ENCODE data around the gene NPTXR.

NPTXR gene

GRCh38 chr22:38783095-38783615 is 60.7 kb downstream of the NPTXR start:
- no peaks in the 10 kb centered on the region for H3K4me1 ChIP-seq (ENCODE audit: control insufficient read depth, insufficient read depth, low read length)
- no peak overlapping the region for H3K9ac ChIP-seq (ENCODE audit: low read depth, low read length)
- no peaks in the 10 kb centered on the region for H3K9me3 ChIP-seq (ENCODE audit: control insufficient read depth, insufficient read depth, low read length)
- no peak overlapping the region for H3K4me3 ChIP-seq (ENCODE audit: low read depth, low read length)
- H3K27me3 ChIP-seq (ENCODE audit: control insufficient read depth, insufficient read depth, low read length) = no peaks in the 10 kb centered on the region
- no peaks in the 10 kb centered on the region for H3K36me3 ChIP-seq (ENCODE audit: control insufficient read depth, insufficient read depth, low read length)

DNA sequence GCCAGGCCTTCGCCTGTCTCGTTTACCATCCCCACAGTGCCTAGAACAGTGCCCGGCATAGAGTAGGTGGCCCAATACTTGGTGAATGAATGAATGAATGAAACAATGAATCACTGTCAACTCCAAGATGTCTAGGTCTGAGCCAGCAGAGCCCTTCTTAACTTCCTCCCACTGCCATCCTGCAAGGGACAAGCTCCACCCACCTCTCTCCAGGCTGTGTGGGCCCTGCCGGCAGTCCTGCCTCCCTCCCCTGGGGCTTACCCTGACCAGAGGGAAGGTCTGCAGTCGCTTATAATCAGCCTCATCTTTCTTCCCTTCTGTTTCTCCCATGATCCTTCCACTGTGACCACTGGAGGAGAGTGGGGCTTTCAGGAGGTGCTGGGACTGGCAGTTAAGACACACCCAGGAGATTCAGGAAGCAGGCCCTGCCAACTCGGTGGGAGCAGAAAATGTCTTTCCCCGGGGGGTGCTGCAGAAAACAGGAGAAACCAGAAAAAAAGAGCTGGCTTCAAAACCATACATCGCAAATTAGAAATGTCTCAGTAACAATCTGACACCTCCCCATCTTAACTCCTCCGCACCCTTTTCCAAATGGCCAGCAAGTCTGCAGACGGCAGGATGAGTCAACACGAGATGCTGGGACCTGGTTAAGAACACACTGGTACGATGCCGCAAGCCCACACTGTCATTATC is 61.3 kb downstream of the NPTXR start:
- Histone ChIP-seq H3K36me3 (ENCODE audit: control insufficient read depth, insufficient read depth, low read length) (no peaks in the 10 kb centered on the region), H3K9ac (ENCODE audit: low read depth, low read length) (no peak overlapping the region), H3K4me3 (ENCODE audit: low read depth, low read length) (no peak overlapping the region), H3K9me3 (ENCODE audit: control insufficient read depth, insufficient read depth, low read length) (no peaks in the 10 kb centered on the region), H3K27me3 (ENCODE audit: control insufficient read depth, insufficient read depth, low read length) (no peaks in the 10 kb centered on the region), H3K4me1 (ENCODE audit: control insufficient read depth, insufficient read depth, low read length) (no peaks in the 10 kb centered on the region)

DNA sequence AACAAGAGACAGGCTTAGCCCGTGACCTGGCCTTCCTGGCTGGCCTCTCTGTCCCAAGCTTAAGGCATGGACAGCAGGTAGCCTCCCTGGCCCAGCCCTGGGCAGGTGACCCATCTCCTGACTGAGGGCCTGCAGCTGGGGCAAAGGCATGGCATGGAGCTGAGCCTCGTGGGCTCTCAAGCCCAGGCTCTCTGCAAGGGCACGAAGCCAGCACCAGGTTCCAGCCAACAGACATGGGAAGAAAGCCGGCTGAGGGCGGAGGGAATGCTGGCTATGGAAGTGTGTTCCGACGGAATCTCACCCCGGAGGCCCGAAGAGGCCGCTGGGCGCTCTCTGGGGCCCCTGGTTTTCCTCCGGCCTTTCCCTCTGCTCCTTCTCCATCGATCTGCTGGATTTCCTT is 62.8 kb downstream of the NPTXR start:
- Histone ChIP-seq H3K27me3 (ENCODE audit: control insufficient read depth, insufficient read depth, low read length) (no peaks in the 10 kb centered on the region), H3K9me3 (ENCODE audit: control insufficient read depth, insufficient read depth, low read length) (no peaks in the 10 kb centered on the region), H3K36me3 (ENCODE audit: control insufficient read depth, insufficient read depth, low read length) (no peaks in the 10 kb centered on the region), H3K9ac (ENCODE audit: low read depth, low read length) (no peak overlapping the region), H3K4me3 (ENCODE audit: low read depth, low read length) (no peak overlapping the region), H3K4me1 (ENCODE audit: control insufficient read depth, insufficient read depth, low read length) (no peaks in the 10 kb centered on the region)

GRCh38 chr22:38777087-38777671 is 66.6 kb downstream of the NPTXR start:
- Histone ChIP-seq H3K9ac (ENCODE audit: low read depth, low read length) (no peak overlapping the region), H3K27me3 (ENCODE audit: control insufficient read depth, insufficient read depth, low read length) (no peaks in the 10 kb centered on the region), H3K36me3 (ENCODE audit: control insufficient read depth, insufficient read depth, low read length) (no peaks in the 10 kb centered on the region), H3K9me3 (ENCODE audit: control insufficient read depth, insufficient read depth, low read length) (no peaks in the 10 kb centered on the region), H3K4me1 (ENCODE audit: control insufficient read depth, insufficient read depth, low read length) (no peaks in the 10 kb centered on the region), H3K4me3 (ENCODE audit: low read depth, low read length) (no peak overlapping the region)

GRCh38 chr22:38776086-38776485 is 67.7 kb downstream of the NPTXR start:
- Histone ChIP-seq H3K9me3 (ENCODE audit: control insufficient read depth, insufficient read depth, low read length) (no peaks in the 10 kb centered on the region), H3K36me3 (ENCODE audit: control insufficient read depth, insufficient read depth, low read length) (no peaks in the 10 kb centered on the region), H3K27me3 (ENCODE audit: control insufficient read depth, insufficient read depth, low read length) (no peaks in the 10 kb centered on the region), H3K4me3 (ENCODE audit: low read depth, low read length) (no peak overlapping the region), H3K4me1 (ENCODE audit: control insufficient read depth, insufficient read depth, low read length) (no peaks in the 10 kb centered on the region), H3K9ac (ENCODE audit: low read depth, low read length) (no peak overlapping the region)

DNA sequence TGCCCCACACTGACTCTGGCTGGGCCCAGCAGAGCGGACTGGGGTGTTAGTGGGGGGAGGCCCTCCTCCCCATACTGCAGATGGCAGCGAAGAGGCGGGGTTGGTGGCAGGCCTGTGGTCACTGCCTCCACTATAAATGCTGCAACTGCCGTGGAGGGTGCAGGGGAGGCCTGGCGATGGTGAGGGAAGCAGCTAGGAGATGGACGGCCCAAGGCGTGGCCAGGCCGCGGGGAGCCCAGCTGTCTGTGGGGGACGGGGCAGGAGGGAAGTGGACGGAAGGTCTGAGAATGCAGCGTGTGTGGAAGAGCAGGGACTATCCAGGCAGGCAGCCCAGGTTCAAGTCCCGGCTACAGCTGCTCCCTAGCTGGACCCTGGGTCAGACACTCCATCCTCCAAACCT is 68.2 kb downstream of the NPTXR start:
- Histone ChIP-seq H3K36me3 (ENCODE audit: control insufficient read depth, insufficient read depth, low read length) (no peaks in the 10 kb centered on the region), H3K4me3 (ENCODE audit: low read depth, low read length) (no peak overlapping the region), H3K9ac (ENCODE audit: low read depth, low read length) (no peak overlapping the region), H3K9me3 (ENCODE audit: control insufficient read depth, insufficient read depth, low read length) (no peaks in the 10 kb centered on the region), H3K27me3 (ENCODE audit: control insufficient read depth, insufficient read depth, low read length) (no peaks in the 10 kb centered on the region), H3K4me1 (ENCODE audit: control insufficient read depth, insufficient read depth, low read length) (no peaks in the 10 kb centered on the region)

GRCh38 chr22:38774496-38775166 is 69.2 kb downstream of the NPTXR start:
- Histone ChIP-seq H3K4me1 (ENCODE audit: control insufficient read depth, insufficient read depth, low read length) (no peaks in the 10 kb centered on the region), H3K9ac (ENCODE audit: low read depth, low read length) (no peak overlapping the region), H3K4me3 (ENCODE audit: low read depth, low read length) (no peak overlapping the region), H3K36me3 (ENCODE audit: control insufficient read depth, insufficient read depth, low read length) (no peaks in the 10 kb centered on the region), H3K27me3 (ENCODE audit: control insufficient read depth, insufficient read depth, low read length) (no peaks in the 10 kb centered on the region), H3K9me3 (ENCODE audit: control insufficient read depth, insufficient read depth, low read length) (no peaks in the 10 kb centered on the region)

- no peaks in the 10 kb centered on the region for H3K36me3 ChIP-seq (ENCODE audit: control insufficient read depth, insufficient read depth, low read length)
- no peak overlapping the region for H3K4me3 ChIP-seq (ENCODE audit: low read depth, low read length)
- no peaks in the 10 kb centered on the region for H3K9me3 ChIP-seq (ENCODE audit: control insufficient read depth, insufficient read depth, low read length)
- H3K27me3 ChIP-seq (ENCODE audit: control insufficient read depth, insufficient read depth, low read length) = no peaks in the 10 kb centered on the region
- no peak overlapping the region for H3K9ac ChIP-seq (ENCODE audit: low read depth, low read length)
- H3K4me1 ChIP-seq (ENCODE audit: control insufficient read depth, insufficient read depth, low read length) = no peaks in the 10 kb centered on the region
Measured at GRCh38 chr22:38773363-38773946, 70.4 kb downstream of the NPTXR start.

DNA sequence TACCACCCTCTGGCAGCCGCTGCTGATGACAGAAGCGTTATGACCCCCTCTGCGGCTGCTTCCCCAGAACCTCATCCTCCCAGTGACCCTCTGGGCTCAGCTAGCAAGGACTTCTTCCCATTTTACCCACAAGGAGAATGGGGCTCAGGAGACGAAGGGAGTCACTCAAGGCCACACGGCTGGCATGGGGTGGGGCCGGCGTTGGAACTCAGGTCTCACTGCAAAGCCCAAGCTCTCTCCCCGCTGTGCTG is 71.3 kb downstream of the NPTXR start:
- Histone ChIP-seq H3K27me3 (ENCODE audit: control insufficient read depth, insufficient read depth, low read length) (no peaks in the 10 kb centered on the region), H3K9ac (ENCODE audit: low read depth, low read length) (no peak overlapping the region), H3K4me3 (ENCODE audit: low read depth, low read length) (no peak overlapping the region), H3K9me3 (ENCODE audit: control insufficient read depth, insufficient read depth, low read length) (no peaks in the 10 kb centered on the region), H3K36me3 (ENCODE audit: control insufficient read depth, insufficient read depth, low read length) (no peaks in the 10 kb centered on the region), H3K4me1 (ENCODE audit: control insufficient read depth, insufficient read depth, low read length) (no peaks in the 10 kb centered on the region)

DNA sequence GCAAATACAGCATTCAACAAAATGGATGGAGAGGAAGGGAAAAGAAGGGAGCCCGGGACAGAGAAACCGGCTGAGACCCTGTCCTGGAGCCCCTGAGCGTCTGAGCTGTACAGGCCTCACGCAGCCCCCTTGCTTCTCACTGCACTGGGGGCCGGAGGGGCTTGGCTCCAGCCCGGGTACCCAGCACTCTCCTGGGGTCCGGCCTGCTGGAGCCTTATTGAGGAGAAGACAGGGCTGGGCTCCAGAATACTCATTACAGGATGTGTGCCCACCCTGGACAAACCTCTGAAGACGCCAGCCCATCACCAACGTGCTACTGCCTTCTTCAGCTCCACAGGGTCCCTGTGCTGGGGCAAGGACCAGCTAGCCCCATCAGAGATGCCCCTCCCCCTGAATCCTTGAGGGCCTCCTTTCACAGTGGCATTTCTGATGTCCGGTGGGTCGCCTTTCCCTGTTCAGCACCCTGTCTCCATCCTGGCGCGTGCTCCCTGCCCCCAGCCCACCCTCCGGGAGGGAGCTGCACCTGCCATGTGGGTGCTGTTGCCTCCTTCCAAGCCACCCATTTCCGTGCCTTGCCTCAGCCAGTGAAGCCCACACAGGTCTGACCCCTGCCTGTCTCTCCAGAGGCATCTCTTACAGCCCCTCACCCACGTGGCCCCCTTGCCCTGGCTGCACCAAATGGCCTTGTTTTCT is 73.4 kb downstream of the NPTXR start:
- Histone ChIP-seq H3K27me3 (ENCODE audit: control insufficient read depth, insufficient read depth, low read length) (no peaks in the 10 kb centered on the region), H3K9me3 (ENCODE audit: control insufficient read depth, insufficient read depth, low read length) (no peaks in the 10 kb centered on the region), H3K9ac (ENCODE audit: low read depth, low read length) (no peak overlapping the region), H3K4me3 (ENCODE audit: low read depth, low read length) (no peak overlapping the region), H3K36me3 (ENCODE audit: control insufficient read depth, insufficient read depth, low read length) (no peaks in the 10 kb centered on the region), H3K4me1 (ENCODE audit: control insufficient read depth, insufficient read depth, low read length) (no peaks in the 10 kb centered on the region)

All from iPS-15b (cell line).